ENCODE data around the gene CXCL3. TPM values are rescaled to one million over a fixed set of nuclear protein-coding genes. Genes with fewer than 3 reads are reported as not detected.

The CXCL3 gene
- total and polyA plus RNA-seq, 9 of the 15 experiments (the other 6 are each of a cell fraction or from before 2014, with no cell fraction given) = 2.3 to 8.9 (median 6.1) TPM

GRCh38 chr4:74038425-74039314, at the start of gene CXCL3 (continued):
- TF ChIP-seq HINFP (tag; conservative IDR thresholded peaks at IDR 0.05; ENCODE audit: low read depth) (no peak), POLR2B (IDR thresholded peaks at IDR 0.05; ENCODE audit: low read depth, partially characterized antibody) (peak; percentile 75), C11orf30 (IDR thresholded peaks at IDR 0.05; ENCODE audit: low read depth) (no peak), MTA2 (IDR thresholded peaks at IDR 0.05; ENCODE audit: low read depth) (no peak), ZNF584 (CRISPR knock-in tag; IDR thresholded peaks at IDR 0.05; ENCODE audit: low read depth) (0 out of 2 replicates have a peak, but pooled peaks have one; percentile 14), THRA (IDR thresholded peaks at IDR 0.05) (no peak), KLF13 (tag; IDR thresholded peaks at IDR 0.05; ENCODE audit: borderline replicate concordance, low read depth) (no peak), RHOXF2B (CRISPR knock-in tag; conservative IDR thresholded peaks at IDR 0.05) (no peak), NRF1 (conservative IDR thresholded peaks at IDR 0.05 in 1 of 2, IDR thresholded peaks at IDR 0.05 in 1 of 2) (no peak; a peak in 1 of 4 replicates), SAP30 (IDR thresholded peaks at IDR 0.05; ENCODE audit: borderline replicate concordance, insufficient read depth, low read depth, low read length, poor library complexity, severe bottlenecking) (no peak), ID3 (CRISPR knock-in tag; IDR thresholded peaks at IDR 0.05) (no peak), ID3 (tag; IDR thresholded peaks at IDR 0.05) (no peak), ILF3 (IDR thresholded peaks at IDR 0.05; ENCODE audit: borderline replicate concordance) (peak; percentile 28; the same call in 1 of the 2 replicates), DDX20 (tag; IDR thresholded peaks at IDR 0.05; ENCODE audit: low read depth) (no peak), ZNF263 (CRISPR knock-in tag; IDR thresholded peaks at IDR 0.05; ENCODE audit: borderline replicate concordance) (no peak), ZNF12 (CRISPR knock-in tag; IDR thresholded peaks at IDR 0.05) (no peak), MEF2D (tag; conservative IDR thresholded peaks at IDR 0.05; ENCODE audit: low read depth) (no peak), ZNF398 (CRISPR knock-in tag; IDR thresholded peaks at IDR 0.05) (no peak), ZSCAN32 (CRISPR knock-in tag; IDR thresholded peaks at IDR 0.05) (no peak), TSC22D4 (tag; IDR thresholded peaks at IDR 0.05) (no peak)
- TF ChIP-seq, protein P1, sequence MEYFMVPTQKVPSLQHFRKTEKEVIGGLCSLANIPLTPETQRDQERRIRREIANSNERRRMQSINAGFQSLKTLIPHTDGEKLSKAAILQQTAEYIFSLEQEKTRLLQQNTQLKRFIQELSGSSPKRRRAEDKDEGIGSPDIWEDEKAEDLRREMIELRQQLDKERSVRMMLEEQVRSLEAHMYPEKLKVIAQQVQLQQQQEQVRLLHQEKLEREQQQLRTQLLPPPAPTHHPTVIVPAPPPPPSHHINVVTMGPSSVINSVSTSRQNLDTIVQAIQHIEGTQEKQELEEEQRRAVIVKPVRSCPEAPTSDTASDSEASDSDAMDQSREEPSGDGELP (CRISPR knock-in tag; IDR thresholded peaks at IDR 0.05; ENCODE audit: borderline replicate concordance) = peak; percentile 59; the same call in 1 of the 2 replicates

Measured in K562 (cell line).